ENCODE results near the gene CENPE.
A peak's percentile ranks its signal among the peaks of the same experiment; 100 is the strongest.
"Not testable (repeated sequence)": the region's sequence is repeated elsewhere in the genome, so short reads cannot be mapped to it uniquely, and the experiment has no call there.

Gene CENPE

GRCh38 chr4:103198111-103198765, at the start of gene CENPE:
Gene CENPE (minus strand): TSS chr4:103198343. CDS start chr4:103198319, 24 bp downstream.
- peak; percentile 91 for DNase-seq

GRCh38 chr4:103244251-103244650, 46.1 kb upstream of the CENPE start:
- DNase-seq = no peak

GRCh38 chr4:103230938-103231337, 32.8 kb upstream of the CENPE start:
- DNase-seq = not testable (repeated sequence)

- DNase-seq = not testable (repeated sequence)
Measured at GRCh38 chr4:103223556-103223955, 25.4 kb upstream of the CENPE start.

GRCh38 chr4:103207673-103208072, 9.5 kb upstream of the CENPE start:
- DNase-seq = peak; percentile 59

- DNase-seq = peak; percentile 36
Measured at GRCh38 chr4:103204111-103204510, 6.0 kb upstream of the CENPE start.

GRCh38 chr4:103201724-103202123, 3.6 kb upstream of the CENPE start:
- DNase-seq = no peak

- DNase-seq = no peak
Measured at GRCh38 chr4:103201253-103201652, 3.1 kb upstream of the CENPE start.

GRCh38 chr4:103199009-103199408, 866 bp upstream of the CENPE start:
- DNase-seq = no peak

- DNase-seq = peak; percentile 58
Measured at GRCh38 chr4:103197765-103198110, 405 bp downstream of the CENPE start.

- DNase-seq = no peak
Measured at GRCh38 chr4:103193457-103193856, 4.7 kb downstream of the CENPE start.

GRCh38 chr4:103171006-103171405, 27.1 kb downstream of the CENPE start:
- DNase-seq = no peak

- not testable (repeated sequence) for DNase-seq
Measured at GRCh38 chr4:103169750-103170149, 28.4 kb downstream of the CENPE start.

- no peak for DNase-seq
Measured at GRCh38 chr4:103168993-103169392, 29.1 kb downstream of the CENPE start.

- no peak for DNase-seq
Measured at GRCh38 chr4:103162176-103162575, 36.0 kb downstream of the CENPE start.

GRCh38 chr4:103158760-103159159, 39.4 kb downstream of the CENPE start:
- DNase-seq = no peak

GRCh38 chr4:103156106-103156505, 42.0 kb downstream of the CENPE start:
- no peak for DNase-seq

GRCh38 chr4:103152381-103152780, 45.8 kb downstream of the CENPE start:
- no peak for DNase-seq

GRCh38 chr4:103150677-103151076, 47.5 kb downstream of the CENPE start:
- DNase-seq = no peak

- no peak for DNase-seq
Measured at GRCh38 chr4:103144926-103145325, 53.2 kb downstream of the CENPE start.

GRCh38 chr4:103137446-103137827, 60.7 kb downstream of the CENPE start:
- no peak for DNase-seq

- no peak for DNase-seq
Measured at GRCh38 chr4:103136671-103137445, 61.3 kb downstream of the CENPE start.

- DNase-seq = no peak
Measured at GRCh38 chr4:103129174-103129573, 69.0 kb downstream of the CENPE start.

GRCh38 chr4:103126126-103126525, 72.0 kb downstream of the CENPE start:
- DNase-seq = no peak

GRCh38 chr4:103123114-103123513, 75.0 kb downstream of the CENPE start:
- no peak for DNase-seq

All from NCI-H69 (cell line).